Neural progenitor cell (in vitro differentiated cells): ENCODE data around the gene FAM78A.

Source experiments
- EZH2 ChIP-seq: fragments of 200-600 bp; sonication (generic); IDR thresholded peaks from 2 replicates; pipeline ENCODE4 v1.6.1; 2017; ENCODE audit warnings: antibody characterized with exemption, mild to moderate bottlenecking, moderate library complexity
- EZH2phosphoT487 ChIP-seq: fragments of 200-600 bp; sonication (generic); IDR thresholded peaks from 2 replicates; pipeline ENCODE4 v1.6.1; 2017; ENCODE audit warnings: antibody characterized with exemption
- TF ChIP-seq, protein P1 (sequence below): fragments of 200-600 bp; sonication (generic); IDR thresholded peaks from 2 replicates; pipeline ENCODE4 v1.5.1; 2017; ENCODE audit warnings: antibody characterized with exemption, mild to moderate bottlenecking

DNA sequence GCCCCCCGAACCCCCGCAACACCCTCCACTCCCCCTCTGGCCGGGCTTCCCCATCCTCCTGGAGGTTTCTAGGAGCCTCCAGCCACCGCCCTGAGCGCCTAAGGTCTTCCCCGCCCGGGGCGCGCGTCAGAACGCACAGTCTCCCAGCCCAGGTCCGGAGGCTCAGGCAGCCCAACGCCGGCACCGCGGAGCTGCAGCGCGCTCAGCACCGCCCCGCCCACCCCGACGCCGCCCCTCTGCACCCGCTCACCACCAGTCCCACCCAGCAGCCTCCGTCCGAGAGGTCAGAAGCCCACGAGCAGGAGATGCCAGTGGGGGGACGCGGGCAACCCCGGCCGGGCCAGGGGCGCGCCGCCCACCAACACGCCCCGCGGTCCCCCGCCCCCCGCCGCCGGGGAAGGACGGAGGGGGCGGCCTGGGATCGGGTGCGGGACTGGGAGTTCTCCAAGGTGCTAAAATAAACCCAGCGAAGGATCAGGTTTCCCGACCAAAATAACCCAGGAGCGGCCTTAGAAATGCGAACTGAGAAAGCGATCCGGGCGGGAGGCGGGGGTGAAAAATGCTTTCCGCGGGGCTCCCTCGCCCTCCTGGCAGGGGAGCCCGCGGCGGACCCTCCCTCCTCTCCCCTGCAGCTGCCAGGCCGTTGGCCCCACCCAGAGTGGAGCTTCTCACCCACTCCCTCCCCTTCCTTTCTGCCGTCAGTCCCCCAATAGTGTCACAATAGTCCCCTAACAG is 6.5 kb upstream of the FAM78A start:
- TF ChIP-seq, protein P1, sequence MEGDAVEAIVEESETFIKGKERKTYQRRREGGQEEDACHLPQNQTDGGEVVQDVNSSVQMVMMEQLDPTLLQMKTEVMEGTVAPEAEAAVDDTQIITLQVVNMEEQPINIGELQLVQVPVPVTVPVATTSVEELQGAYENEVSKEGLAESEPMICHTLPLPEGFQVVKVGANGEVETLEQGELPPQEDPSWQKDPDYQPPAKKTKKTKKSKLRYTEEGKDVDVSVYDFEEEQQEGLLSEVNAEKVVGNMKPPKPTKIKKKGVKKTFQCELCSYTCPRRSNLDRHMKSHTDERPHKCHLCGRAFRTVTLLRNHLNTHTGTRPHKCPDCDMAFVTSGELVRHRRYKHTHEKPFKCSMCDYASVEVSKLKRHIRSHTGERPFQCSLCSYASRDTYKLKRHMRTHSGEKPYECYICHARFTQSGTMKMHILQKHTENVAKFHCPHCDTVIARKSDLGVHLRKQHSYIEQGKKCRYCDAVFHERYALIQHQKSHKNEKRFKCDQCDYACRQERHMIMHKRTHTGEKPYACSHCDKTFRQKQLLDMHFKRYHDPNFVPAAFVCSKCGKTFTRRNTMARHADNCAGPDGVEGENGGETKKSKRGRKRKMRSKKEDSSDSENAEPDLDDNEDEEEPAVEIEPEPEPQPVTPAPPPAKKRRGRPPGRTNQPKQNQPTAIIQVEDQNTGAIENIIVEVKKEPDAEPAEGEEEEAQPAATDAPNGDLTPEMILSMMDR = no peak
- TF ChIP-seq EZH2 (peak; percentile 68), EZH2phosphoT487 (no peak)
